Fibroblast of villous mesenchyme (primary cell): Measurements from ENCODE around the gene NFASC. TPM values are rescaled to one million over a fixed set of nuclear protein-coding genes. Genes with fewer than 3 reads are reported as not detected.

Experiments
- DNase-seq: peaks from one replicate; pipeline ENCODE4 v3.0.0-alpha.2; 2010; ENCODE audit warnings: low read depth
- H3K4me3 ChIP-seq: 2 replicates; pipeline ENCODE4 v1.5.1; 2011; ENCODE audit warnings: low read depth, mild to moderate bottlenecking, low read length
- total RNA-seq: library from RNA; depleted of rRNA; stranded (reverse); fragments of >200 nt; gene quantifications from 2 replicates; pipeline ENCODE4 v1.2.3, GENCODE V29; 2012
- TF ChIP-seq, protein P1 (sequence below): IDR thresholded peaks from 2 replicates; pipeline ENCODE4 v1.5.1; 2012; ENCODE audit warnings: low read depth, mild to moderate bottlenecking, low read length; ENCODE audit not compliant: insufficient read depth

The NFASC gene
- total RNA-seq, 1 donor: 1.7 TPM

- TF ChIP-seq, protein P1, sequence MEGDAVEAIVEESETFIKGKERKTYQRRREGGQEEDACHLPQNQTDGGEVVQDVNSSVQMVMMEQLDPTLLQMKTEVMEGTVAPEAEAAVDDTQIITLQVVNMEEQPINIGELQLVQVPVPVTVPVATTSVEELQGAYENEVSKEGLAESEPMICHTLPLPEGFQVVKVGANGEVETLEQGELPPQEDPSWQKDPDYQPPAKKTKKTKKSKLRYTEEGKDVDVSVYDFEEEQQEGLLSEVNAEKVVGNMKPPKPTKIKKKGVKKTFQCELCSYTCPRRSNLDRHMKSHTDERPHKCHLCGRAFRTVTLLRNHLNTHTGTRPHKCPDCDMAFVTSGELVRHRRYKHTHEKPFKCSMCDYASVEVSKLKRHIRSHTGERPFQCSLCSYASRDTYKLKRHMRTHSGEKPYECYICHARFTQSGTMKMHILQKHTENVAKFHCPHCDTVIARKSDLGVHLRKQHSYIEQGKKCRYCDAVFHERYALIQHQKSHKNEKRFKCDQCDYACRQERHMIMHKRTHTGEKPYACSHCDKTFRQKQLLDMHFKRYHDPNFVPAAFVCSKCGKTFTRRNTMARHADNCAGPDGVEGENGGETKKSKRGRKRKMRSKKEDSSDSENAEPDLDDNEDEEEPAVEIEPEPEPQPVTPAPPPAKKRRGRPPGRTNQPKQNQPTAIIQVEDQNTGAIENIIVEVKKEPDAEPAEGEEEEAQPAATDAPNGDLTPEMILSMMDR: no peak
- H3K4me3 ChIP-seq: no peak overlapping the region
- no peak for DNase-seq
These were observed 108.1 kb downstream of the NFASC start for GRCh38 chr1:204978782-204979181.

- H3K4me3 ChIP-seq: no peak overlapping the region
- TF ChIP-seq, protein P1: no peak
- no peak for DNase-seq
These were observed 108.6 kb downstream of the NFASC start for GRCh38 chr1:204979306-204979705.

- TF ChIP-seq, protein P1: no peak
- H3K4me3 ChIP-seq: no peak overlapping the region
- no peak for DNase-seq
These were observed 109.4 kb downstream of the NFASC start for GRCh38 chr1:204979891-204980649.

GRCh38 chr1:204980840-204981405, 110.3 kb downstream of the NFASC start:
- no peak overlapping the region for H3K4me3 ChIP-seq
- TF ChIP-seq, protein P1: no peak
- DNase-seq: no peak

DNA sequence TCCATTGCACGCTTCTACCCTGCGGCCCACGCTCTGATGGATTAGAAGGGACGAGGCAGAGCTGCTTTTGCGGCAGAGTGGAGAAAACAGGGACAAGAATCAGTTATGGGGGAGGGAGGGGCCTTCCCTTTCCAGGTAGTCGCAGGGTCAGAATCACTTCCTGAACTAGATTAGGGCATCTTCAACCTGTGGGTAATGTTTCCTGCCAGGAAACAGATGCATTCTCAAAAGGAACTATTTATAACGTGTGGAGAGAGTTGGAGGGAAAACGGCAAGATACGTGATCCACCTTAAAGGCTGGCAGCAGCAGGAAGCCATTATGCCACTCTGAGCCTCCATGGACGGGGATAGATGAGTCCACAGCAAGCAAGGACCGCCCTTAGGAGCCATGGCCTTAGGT, 112.5 kb downstream of the NFASC start:
- TF ChIP-seq, protein P1: no peak

GRCh38 chr1:204983881-204984280, 113.2 kb downstream of the NFASC start:
- no peak overlapping the region for H3K4me3 ChIP-seq
- no peak for DNase-seq
- TF ChIP-seq, protein P1: no peak

More for the DNA sequence above, 112.5 kb downstream of the NFASC start:
- H3K4me3 ChIP-seq: no peak overlapping the region
- no peak for DNase-seq

- TF ChIP-seq, protein P1: no peak
- no peak overlapping the region for H3K4me3 ChIP-seq
- DNase-seq: no peak
These were observed 113.8 kb downstream of the NFASC start for GRCh38 chr1:204984499-204984898.
